HG02973 (cell line): ENCODE results near the gene DCUN1D2.

Experiments used
- ATAC-seq: cut with Tn5 transposase; IDR thresholded peaks from one replicate; pipeline ENCODE4 v1.9.1; 2021; ENCODE audit warnings: moderate library complexity; ENCODE audit not compliant: unreplicated experiment

The DCUN1D2 gene

DNA sequence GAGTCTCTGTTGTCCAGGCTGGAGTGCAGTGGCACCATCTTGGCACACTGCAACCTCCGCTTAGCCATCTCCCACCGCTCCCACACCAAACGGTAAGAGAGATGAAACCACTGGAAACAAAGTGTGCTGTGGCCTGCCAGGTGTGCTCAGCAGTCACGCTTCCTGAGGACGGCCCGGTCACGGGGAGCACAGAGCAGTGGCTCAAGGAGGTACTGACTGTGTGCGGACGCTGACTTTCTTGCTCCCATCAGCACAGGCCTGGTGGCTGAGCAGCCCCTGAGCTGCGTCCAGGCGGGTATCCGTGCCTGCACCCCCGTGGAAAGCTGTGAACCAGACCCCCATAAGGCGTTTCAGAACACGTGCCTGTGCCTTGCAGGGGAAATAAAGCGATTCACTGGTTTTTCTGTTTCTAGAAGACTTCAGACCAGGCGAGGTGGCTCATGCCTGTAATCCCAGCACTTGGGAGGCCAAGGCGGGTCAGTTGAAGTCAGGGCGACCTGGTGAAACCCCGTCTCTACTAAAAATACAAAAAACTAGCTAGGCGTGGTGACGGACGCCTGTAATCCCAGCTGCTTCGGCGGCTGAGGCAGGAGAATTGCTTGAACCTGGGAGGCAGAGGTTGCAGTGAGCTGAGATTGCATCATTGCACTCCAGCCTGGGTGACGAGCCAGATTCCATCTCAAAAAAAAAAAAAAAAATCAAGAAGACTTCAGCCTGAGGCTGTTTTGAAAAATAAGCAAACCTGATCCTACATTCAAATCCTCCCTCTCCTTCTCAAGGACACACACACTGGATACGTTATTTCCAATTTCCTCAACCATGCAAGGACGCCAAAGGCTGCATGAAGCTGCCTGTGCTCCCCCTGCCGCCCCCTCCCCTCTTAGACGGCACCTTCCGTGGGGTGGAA is 62.7 kb downstream of the DCUN1D2 start:
- ATAC-seq, result no peak

DNA sequence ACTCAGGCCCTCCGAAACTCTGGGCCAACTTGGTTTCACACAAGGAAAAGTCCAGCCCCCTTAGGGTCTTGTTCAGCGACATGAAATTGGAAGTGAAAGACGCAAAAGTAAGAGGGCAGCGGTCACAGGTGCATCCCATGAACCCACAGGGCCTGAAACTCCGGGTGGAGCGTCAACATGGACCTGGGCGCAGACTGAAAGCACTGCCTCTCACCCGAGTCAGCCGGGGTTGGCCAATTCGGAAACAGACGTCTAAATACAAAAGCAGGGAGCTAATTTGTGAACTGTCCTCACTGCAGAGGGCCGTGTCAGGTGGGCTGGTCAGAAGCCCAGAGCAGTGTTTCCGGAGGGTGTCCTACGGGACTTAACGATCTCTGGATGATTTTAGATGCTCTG is 63.9 kb downstream of the DCUN1D2 start:
- ATAC-seq, result no peak

DNA sequence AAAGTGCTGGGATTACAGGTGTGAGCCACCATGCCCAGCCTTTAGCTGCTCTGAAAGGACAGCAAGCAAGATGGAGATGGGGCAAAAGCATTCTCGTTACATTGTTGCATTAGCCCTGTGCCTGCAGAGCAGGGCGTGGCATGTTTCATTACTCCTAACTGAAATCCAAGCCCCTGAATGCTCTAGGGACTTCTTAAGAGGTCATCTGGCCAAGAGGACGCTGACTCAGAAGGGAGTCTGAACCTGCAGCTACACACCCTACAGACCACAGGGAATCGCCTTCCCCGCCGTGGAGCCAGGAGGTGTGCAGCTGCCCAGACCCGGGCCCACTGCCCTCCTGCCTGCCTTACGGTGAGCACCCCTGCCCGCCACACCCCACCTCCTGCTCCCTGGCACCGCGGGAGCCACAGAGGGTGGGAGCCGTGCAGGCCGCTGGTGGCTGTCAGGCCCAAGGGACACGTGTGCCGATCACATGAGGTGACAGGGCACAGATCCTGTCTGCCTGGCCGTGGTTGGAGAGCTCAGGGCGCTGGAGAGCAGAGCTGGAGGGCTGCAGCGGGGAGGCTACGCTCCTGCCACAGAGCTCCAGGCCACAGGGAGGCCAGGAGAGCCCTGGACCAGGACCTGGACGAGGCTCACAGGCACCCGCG is 64.4 kb downstream of the DCUN1D2 start:
- no peak for ATAC-seq

DNA sequence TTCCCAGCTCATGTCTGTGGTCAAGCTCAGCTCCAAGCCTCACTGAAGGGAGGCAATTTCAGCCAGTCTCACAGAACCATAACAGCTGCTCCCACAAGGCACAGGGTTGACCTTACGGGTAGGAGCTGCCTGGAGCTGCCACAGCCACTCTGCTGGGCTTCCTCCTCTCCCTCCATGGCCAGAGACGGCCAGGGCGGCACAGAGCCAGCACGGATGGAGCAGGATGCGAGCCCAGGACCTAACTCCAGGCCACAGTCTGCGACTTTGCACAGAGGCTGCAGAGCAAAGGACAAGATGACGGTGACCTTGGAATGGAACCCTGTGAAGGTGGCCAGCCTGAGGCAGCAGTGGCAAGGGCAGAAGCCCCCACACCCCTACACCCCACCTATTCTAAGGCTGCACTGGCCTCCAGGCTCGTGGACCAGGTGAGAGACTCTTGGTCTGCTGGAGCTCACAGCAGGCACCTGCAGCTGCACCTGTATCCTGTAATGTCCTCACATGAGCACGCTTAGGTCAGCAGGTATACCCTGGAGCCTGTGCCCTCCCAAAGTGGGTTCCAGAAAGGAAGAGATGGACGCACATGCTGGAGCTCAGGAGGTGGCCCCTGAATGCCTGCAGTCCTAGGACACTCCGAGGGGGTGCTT is 66.9 kb downstream of the DCUN1D2 start:
- no peak for ATAC-seq

DNA sequence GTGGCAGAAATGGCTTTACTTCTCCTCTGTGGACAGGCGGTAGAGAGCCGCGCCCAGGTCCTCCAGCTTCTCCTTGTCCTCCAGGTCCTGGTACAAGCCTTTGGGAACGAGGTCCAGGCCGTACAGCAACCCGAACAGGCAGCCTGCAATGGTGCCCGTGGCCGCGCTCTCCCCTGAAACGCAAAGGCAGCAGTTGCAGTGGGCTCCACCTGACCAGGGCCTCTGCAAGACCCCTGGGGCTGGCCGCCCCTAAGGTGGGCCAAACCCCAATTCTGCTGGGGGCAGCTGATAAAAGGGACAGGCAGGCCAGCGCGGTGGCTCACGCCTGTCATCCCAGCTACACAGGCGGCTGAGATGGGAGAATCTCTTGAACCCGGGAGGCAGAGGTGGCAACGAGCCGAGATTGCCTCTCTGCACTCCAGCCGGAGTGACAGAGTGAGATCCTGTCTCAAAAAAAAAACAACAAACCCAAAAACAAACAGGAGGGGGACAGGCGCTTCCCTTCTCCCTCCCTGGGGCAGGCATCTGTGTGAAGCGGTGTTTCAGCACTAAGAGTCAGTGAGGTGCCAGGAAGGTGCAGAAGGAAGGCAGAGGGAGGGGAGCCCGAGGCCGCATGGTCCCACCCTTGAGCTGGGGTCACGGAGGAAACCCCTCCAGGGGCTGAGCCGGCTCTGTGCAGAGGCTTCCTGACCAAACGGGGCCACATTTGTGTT is 67.5 kb downstream of the DCUN1D2 start:
- ATAC-seq, result no peak

DNA sequence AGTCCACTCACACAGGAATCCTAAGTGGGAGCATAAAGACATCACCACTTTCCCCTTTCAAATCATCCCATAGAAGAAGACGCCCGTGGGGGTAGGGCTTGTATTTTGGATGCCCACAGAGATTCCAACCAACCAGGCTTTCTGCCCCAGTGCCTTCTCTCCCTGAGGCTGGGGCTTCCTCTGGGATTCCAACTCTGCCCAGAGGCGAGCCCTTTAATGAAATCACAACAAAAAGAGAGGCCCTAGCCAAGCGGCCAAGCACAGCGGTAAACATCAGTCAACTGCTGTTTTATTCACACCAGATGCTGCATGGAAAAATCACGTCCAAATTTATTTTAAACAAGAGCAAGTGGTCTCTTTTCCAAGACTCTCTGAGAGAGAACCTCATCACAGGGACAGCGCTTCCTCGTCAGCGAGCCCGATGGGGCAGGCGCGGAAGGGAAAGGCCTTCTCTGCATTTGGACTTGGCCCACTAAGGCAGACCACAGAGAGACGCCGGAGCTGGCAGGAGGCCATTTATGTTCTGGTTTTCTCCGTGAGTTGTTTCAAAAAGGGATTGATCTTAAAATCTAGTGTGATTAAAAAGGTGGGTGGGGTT is 68.7 kb downstream of the DCUN1D2 start:
- ATAC-seq, result no peak

DNA sequence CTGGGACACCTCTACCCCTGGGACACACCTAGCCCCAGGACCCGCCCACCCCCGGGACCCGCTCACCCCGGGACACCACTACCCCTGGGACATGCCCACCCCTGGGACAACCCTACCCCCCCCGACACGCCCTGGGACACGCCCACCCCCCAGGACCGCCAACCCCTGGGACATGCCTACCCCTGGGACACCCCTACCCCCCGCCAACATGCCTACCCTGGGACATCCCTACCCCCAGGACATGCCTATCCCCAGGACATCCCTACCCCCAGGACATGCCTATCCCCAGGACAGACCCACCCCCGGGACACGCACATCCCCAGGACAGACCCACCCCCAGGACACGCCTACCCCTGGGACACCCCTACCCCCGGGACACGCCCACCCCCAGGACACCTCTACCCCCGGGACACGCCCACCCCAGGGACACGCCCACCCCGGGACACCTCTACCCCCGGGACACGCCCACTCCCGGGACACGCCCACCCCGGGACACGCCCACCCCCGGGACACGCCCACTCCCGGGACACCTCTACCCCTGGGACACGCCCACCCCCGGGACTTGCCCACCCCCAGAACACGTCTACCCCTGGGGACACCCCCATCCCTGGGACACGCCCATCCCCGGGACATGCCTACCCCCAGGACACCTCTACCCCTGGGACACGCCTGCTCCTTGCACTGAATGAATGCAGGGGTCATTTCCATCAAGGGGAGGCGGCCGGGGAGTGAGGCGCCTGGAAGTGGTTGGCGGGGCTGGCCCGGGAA is 69.5 kb downstream of the DCUN1D2 start:
- ATAC-seq, result no peak

DNA sequence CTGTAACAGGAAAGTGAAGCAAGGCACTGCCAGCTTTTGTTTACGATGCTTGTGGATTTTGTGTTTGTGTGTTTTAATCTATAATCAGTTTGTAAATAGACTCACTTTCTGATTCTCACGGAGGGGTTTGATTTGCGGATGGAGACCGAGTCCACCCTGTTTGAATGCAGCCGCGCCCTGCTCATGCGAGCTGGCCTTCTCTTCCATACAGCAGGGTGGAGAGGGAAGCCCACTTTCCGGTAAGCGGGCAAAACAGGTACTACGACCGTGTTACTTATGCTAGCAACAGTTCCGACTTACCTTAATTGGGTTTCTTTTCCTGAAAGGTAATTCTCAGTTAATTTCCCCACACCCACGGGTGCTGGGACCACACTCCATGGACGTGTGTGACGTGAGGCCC is 70.3 kb downstream of the DCUN1D2 start:
- no peak for ATAC-seq

DNA sequence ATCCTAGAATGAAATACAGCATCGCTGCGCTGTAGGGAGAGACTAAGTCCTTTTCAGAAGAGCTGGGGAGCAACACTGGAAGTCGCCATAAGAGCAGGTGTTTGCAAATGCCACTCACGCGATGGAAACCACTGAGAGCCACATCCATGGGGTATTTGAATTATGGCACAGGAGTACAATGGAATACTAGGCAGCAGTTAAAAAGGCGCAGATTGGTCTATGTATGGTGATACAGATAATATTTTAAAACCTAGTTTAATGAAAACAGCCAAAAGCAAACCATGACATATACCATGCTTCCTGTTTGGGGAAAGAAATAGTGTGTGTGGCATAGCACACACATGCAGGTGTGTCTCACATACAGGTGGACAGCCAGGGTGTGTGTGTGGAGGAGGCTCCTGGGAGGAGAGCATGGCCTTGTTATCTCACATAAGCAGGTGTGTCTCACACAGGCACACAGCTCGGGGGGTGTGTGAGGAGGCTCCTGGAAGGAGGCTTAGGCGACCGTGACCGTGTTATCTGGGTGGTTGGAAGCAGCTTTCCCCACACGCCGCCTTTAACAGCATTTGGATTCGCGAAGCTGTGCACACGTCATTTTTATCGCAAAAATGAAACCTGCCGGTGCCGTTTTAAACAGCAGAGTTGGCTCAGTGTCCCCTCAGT is 70.8 kb downstream of the DCUN1D2 start:
- ATAC-seq, result no peak

DNA sequence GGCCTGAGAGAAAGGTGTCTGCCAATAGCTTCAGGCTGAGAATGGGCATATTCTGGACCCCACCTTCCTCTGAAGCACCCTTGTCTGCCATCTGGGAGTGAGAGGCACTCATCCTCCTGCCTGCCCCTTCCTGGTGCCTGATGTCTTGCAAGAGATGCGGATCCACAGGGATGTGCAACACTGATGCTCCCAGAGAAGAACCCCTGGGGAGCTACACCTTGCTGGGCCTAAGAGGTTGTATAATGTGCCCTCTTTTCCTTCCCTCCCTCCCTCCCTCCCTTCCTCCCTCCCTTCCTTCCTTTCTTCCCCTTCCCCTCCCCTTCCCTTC is 71.8 kb downstream of the DCUN1D2 start:
- no peak for ATAC-seq

DNA sequence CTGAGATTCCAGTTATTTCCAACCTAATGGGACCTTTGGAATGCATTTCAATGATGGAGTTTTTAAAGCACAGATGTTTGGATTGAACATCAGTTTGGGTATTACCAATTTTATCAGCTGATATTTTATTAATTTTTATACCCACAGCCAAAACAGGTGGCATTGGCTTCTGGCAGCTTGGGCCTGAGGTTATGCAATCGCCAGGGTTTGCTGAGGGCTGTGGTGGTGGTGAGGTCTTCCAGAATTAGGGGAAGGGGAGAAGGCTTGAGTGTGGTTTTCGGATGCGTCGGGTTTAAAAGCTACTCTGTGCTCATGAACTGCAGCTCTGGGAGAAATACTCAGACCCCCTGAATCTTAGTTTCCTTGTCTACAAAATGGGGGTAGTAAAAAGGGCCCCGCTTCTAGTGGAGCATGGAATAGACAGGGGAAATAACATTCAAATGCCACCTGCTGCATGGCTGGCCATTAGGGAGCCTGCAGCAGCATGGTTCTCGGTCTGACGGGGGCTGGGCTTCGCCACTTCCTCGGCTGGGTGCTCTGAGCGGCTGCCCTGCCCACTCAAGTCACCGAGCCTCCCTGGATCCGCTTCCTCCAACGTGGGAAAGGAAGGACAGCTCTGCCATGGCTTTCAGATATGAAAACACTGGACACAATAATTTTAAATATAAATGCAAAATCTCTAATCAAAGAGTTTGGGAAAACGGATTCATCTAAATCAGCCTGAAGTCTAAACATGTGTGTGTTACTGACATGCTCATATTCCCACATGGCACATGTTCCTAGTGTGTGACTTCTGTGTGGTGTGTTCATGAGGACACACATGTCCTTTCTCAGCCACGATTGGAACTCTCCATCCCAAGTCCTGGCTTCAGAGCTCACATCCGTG is 72.4 kb downstream of the DCUN1D2 start:
- no peak for ATAC-seq

DNA sequence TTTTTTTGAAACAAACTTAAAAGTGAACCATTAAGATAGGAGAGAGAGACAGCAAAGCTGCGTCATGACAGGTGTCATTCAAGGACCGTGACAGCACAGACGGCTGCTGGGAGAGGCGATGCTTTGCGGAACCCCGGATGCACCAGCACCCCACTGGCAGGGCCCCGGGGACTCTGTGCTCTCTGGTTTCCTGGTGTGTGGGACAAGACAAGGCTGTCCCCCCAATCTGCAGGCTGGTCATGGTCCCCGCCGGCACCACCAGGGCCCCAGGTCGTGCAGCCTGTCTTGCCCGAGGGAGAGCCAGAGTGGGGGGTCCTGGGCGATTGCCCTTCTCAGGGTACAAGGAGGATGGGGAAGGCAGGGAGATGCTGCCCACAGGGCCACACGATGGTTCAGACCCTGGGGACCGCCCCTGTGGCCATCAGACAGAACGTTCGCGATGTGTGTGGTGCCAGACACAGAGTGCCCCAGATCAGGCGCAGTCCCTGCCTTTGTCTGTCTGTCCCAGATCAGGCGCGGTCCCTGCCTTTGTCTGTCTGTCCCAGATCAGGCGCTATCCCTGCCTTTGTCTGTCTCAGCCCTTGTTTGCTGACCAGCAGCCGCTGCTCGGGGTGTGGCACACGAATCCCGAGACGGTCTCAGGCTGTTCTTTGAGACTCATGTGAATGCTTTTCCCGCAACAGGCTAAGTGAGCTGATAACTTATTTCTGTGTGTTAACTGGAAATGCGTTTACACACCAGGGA is 73.3 kb downstream of the DCUN1D2 start:
- ATAC-seq, result no peak

DNA sequence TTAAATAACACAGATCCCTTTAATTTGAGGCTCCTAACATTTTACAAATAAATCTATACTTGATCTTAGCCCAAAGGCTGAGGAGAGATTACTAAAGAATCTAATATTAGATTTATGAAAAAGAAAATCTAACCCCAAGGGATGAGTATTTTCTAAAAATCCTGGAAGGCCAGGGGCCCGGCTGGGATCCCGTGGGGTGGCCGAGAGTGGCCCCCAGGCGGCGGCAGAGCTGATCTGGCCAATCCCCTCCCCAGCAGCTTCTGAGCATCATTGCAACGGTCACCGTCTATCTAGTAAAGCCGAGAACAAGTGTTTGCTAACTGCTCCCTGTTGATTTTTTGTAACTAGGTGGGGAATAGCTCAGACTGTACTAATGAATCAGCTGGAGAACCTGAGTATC is 74.7 kb downstream of the DCUN1D2 start:
- no peak for ATAC-seq

DNA sequence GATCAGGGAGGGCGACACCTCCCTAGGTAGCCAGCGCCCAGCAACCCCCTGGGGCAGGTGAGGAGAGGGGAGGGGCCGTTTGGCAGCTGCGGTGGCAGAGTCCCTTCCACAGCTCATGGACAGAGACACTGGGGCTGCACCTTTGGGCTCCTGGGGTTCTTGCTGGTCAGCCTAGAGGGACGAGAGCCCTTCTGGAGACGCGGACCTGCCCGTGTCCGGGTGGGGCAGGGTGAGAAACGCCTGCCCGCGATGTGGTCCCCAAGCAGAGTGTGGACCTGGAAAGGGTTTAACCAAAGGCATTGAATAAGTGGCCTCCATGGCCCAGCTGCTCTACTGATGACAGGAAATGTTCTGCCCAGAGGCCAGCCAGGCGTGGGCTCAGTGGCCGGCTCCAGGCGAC is 75.5 kb downstream of the DCUN1D2 start:
- no peak for ATAC-seq

DNA sequence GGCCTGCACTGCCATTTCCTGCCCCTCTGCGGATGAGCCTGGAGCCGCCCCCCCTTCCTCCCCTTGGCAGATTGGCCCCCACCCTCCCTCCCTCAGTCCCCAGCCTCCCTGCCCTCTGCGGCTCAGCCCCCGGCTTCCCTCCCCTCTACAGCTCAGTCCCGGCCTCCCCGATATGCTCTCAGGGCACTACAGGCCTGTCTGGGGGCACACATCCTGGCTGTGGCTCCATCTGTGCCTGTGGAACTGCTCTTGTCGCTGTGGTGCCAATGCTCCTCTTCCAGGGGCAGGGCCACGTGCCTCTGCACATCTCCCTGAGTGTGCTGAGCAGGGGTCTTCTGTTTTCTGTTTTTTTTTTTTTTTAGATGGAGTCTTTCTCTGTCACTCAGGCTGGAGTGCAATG is 76.2 kb downstream of the DCUN1D2 start:
- ATAC-seq, result no peak

DNA sequence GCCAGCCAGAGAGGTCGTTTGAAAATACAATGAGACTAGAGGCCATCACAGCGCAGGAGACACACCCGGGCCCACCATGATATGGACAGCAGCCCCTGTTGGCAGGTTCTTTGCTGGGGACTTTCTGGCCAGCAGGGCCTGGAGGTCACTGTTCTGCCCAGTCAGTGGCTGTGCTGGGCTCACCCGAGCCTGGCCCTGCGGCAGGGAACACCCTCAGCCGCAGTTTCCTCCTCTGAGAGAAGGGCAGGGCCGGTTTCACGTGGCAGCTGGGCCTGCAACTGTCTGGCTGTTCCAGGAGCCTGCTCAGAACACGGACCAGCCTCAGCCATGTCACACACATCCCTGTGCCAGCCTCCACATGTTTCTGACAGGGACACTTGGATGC is 76.6 kb downstream of the DCUN1D2 start:
- no peak for ATAC-seq

DNA sequence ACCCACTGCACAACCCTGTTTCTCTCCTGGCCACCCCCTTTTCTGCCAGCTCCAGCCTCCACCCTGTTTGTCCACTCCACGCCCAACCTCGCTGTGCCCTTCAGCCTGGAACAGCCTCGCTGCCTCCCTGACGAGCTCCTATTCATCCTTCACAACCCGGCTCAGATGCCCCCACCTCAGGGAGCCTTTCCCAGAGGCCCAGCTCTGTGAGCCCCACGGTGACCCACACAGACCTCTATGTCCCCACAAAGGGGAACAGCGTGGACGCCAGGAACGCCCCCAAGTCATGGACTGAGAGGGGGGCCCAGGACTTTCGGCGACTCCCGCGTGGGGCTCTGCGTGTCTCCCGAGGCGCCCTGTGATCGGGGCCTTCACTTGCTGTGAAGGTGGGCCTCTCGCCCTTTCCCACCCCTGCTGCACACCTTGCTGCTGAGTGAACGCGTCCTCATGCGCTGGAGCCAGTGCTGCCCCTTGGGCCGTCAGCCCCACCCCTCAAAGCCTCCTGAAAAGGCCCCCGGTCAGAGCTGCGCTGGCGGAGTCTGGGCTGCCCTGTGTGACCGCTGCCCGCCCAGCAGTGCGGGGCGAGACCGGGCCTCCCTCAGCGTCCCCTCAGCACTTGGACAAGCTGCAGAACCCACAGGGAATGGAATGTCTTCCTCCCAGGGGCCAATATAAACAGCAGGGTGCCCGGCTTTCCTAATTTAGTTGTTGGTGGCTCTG is 77.2 kb downstream of the DCUN1D2 start:
- no peak for ATAC-seq

DNA sequence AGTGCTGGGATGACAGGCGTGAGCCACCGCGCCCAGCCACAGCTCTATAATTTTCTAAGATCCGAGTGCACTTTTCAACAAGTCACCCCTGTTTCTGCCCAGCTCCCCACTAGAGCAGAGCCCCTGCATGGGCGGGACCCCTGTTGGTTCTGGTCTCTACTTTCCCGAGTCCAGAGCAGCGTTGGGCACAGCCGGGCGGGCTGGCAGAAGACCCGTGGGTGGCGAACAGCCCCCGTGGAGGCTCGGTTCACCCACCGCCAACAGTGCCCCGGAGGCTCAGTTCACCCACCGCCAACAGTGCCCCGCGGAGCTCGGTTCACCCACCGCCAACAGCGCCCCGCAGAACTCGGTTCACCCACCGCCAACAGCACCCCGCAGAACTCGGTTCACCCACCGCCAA is 78.1 kb downstream of the DCUN1D2 start:
- no peak for ATAC-seq
